HG03342 (cell line): ENCODE results near the gene MAFG.

ENCODE experiments used
- ATAC-seq: cut with Tn5 transposase; IDR thresholded peaks from one replicate; pipeline ENCODE4 v1.9.1; 2021; ENCODE audit warnings: mild to moderate bottlenecking, moderate library complexity; ENCODE audit not compliant: unreplicated experiment

Gene MAFG

GRCh38 chr17:81927653-81928543, at the start of gene MAFG:
Gene MAFG (minus strand): TSS chr17:81927735. CDS start chr17:81923185, 4,550 bp downstream.
- peak; percentile 61 for ATAC-seq

GRCh38 chr17:81976332-81977210, 49.0 kb upstream of the MAFG start:
- ATAC-seq, result peak; percentile 11

GRCh38 chr17:81973432-81973831, 45.9 kb upstream of the MAFG start:
- no peak for ATAC-seq

GRCh38 chr17:81968850-81969812, 41.6 kb upstream of the MAFG start:
- no peak for ATAC-seq

- ATAC-seq, result no peak
Observed at GRCh38 chr17:81968396-81968745, 40.8 kb upstream of the MAFG start.

- ATAC-seq, result peak; percentile 51
Observed at GRCh38 chr17:81967533-81968395, 40.2 kb upstream of the MAFG start.

- ATAC-seq, result no peak
Observed at GRCh38 chr17:81967244-81967532, 39.7 kb upstream of the MAFG start.

- no peak for ATAC-seq
Observed at GRCh38 chr17:81966343-81967243, 39.1 kb upstream of the MAFG start.

GRCh38 chr17:81964081-81964849, 36.7 kb upstream of the MAFG start:
- ATAC-seq, result no peak

GRCh38 chr17:81962499-81963441, 35.2 kb upstream of the MAFG start:
- ATAC-seq, result no peak

GRCh38 chr17:81961521-81962498, 34.3 kb upstream of the MAFG start:
- ATAC-seq, result no peak

GRCh38 chr17:81961087-81961511, 33.6 kb upstream of the MAFG start, which contains the start of gene NOTUM:
Gene NOTUM (minus strand): TSS chr17:81961187. CDS start chr17:81960909, 278 bp downstream.
- ATAC-seq, result no peak

GRCh38 chr17:81960130-81960958, 32.8 kb upstream of the MAFG start:
- no peak for ATAC-seq

GRCh38 chr17:81959362-81960129, 32.0 kb upstream of the MAFG start:
- ATAC-seq, result peak; percentile 51
